GM18858 (cell line): ENCODE measurements around the gene WBP1.
"Not testable (repeated sequence)": the region's sequence is repeated elsewhere in the genome, so short reads cannot be mapped to it uniquely, and the experiment has no call there.

Source experiments
- ATAC-seq: cut with Tn5 transposase; IDR thresholded peaks from one replicate; pipeline ENCODE4 v1.9.1; 2021; ENCODE audit not compliant: unreplicated experiment

The WBP1 gene

DNA sequence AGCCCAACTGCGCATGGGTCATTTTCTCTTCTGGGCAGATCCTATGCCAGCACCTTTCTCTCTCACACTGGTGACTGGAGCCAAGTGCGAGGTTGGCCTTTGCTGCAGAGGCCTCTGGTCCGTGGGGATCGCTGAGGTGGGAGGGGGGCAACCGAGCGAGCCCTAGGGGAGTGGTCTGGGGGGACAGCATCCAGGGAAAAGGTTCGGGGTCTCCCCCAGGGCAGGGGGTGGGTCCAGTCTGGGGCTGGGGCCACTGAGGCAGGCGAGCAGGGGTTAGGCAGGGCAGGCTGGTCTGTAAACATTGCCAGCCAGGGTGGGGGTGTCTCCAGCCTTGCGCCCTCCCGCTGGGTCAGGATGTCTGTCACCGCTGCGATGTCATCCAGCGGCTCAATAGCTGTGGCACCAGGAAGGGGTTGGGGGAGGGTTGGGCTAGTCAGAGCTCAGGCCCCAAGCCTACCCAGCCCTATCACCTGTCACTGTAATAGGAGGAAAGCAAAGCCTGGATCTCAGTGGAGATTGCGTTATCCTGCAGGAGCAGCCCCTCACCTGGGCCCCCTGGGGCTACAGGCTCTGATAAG is 32.0 kb upstream of the WBP1 start:
- no peak for ATAC-seq

DNA sequence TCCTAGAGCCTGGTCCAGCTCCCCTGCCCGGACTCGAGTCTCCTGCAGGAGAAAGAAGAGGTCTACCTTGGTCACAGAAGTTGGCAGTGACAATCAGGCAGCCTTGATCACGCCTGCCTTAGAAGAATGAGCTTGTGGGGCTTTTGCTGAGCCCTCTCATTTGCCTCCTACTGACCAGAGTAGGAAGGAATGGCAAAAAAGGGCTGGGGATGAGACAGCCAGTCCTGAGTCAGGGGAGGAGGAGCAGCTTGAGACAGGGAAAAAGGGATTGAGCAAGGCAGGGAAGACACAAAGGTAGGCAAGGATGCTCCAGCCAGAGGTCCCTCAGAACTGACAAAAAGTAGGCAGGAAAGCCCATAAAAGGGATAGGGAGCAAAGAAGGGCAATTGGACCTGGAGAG is 30.7 kb upstream of the WBP1 start:
- no peak for ATAC-seq

DNA sequence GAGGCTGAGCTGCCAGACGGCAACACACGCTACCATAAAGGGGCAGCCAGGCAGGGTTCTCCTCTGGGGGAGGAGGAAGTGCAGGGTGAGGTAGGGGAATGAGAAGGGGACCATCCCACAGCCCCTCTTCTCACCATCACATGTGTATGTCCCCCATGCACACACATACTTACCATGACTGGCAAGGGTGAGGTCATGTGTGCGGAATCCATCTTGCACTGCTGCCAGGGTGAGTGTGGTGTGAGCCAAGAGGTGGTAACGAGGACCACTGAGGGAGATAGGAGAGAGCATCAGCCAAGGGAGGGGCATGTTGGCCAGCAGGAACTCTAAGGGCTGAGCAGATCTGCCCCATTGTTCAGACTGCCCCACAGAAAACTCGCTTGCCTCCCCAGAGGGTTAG is 29.6 kb upstream of the WBP1 start:
- ATAC-seq: no peak

DNA sequence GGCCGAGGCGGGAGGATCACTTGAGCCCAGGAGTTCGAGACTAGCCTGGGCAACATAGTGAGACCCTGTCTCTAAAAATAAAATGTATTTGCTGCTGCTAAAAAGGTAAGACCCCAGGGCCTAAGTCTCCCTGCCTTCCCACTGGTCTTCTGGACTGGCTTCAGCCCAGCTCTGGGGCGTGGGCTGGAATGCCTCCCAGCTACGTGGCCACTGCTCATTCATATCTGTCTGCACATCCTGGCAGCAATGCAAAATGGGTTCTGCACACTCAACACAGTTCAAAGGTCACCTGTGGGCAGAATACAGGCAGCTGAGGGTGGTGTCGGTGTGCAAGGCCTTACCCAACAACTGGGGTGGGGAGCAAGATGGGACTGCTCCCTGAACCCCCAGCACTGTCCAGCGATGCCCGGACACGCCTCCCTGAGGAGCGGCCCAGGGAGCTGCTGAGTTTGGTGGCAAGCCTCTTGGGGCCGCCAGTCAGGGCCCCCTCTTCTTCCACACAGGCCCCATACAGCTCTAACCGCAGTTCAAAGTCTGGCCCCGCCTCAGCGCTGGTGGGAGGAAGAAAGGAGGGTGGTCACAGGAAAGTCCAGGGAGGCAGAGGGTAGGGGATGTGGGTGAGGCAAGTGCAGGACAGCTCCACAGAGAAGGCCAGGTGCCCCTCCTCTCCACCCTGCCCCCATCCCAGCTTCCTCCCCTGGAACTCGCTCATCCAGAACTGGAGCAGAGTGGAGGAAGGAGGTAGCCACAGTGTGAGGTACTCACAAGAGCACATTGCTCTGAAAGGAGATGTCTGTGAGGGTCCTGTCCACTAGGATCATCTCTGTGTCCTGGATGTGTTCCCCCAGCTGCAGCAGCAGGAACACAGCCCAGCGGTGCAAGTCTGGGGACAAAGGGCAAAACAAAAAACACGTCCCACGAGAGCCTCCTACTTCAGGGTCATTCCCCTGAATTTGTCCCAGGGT is 28.5 kb upstream of the WBP1 start:
- no peak for ATAC-seq

DNA sequence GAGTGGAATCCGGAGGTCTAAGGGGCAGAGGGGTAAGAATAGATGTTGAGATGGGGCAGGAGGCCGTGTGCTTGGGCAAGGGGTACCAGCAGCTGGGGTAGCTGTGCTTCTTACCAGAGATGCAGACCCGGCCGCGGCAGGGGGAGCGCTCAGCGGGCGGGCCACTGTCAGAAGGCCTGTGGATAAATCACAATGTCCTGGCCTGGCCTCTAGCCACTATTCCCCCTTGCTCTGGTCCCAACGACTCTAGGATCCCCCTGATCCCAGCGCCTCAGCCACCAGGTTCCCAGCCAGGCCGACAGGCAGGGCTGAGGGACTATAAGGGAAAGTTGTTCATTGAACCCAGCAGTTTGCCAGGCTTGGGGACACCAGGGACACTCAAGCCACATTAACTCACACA is 27.7 kb upstream of the WBP1 start:
- no peak for ATAC-seq

DNA sequence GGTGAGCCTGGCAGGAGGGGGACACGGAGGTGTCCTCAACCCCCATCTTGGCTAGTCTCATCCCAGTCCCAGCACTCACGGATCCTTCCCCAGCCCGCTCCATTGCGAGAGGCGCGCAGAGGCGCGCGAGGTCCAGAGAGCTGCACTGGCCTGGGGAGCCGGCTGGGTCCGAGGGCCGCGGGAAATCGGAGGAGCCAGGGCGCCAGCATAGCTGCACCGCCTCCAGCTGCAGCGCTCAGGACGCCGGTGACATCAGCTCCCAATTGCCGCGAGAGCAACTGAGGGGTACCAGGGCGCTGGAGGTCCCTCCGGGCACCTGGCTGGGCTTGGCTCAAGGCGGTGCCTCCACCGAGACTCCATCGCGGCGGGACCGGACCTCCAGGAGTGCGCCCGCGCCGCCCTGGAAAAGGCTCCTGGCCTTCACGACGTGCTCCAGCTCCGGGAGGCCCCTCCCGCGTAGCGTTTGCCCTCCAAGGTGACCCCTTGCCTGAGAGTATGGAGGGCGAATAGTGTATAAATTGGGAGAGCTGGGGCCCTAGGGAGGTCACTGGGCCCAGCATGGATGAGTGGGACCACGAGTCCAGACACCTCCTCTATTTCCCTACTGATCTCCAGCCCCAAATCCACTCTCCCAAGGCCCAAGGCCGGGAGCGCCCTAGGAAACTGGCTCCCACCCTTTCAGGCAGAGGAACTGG is 22.0 kb upstream of the WBP1 start:
- no peak for ATAC-seq

DNA sequence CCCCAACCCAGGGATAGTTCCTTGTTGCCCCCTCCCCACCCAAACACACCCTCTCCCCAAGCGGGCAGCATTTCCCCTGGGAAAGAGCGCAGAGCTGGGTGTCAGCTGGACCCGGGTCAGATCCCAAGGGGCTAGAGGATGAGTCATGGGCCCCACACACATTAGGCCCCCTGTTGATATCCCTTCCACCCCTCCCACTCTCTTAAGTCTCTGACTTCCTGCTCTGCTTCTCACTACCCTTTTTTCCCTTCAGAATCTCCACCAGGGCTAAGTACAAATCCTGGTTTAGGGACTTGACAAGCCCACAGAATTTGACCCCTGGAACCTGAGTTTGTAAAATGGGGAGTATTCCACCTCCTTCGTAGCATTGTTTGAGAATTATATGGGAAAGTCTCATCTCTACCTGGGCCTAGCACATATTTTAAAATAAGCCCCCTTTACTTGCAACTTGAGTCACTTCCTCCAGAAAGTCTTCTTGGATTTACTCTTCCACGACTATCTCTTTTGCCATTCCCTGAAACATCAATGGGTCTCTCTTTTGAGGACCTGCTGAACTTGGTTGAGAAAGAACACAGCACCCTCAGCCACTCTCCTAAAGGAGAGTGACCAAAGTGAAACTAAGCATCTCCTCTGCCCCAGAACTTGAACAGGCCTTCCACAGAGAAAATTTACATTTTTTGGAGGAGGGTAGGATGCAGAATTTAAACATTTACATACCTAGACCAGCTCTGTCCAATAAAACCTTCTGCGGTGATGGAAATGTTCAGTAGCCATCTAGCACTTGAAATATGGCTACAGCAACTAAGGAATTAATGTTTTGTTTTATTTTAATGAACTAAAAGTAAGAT is 21.2 kb upstream of the WBP1 start:
- ATAC-seq: no peak

DNA sequence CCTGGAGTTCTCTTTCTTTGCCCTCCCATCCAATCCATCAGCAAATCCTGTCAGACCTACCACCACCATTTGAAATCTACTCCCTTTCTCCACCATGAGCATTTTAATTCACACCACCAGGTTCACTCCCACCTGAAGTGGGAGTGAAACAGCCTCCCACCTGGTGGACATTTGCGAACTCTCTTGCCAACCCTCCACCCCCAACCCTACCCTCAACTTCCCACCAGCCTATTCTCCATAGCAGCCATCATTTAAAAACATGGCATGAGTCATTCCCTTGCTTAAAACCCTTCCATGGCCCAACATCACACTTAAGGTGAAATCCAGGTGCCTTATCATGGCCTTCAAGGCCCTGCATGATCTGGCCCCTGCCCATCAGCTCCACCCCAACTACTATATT is 20.0 kb upstream of the WBP1 start:
- no peak for ATAC-seq

DNA sequence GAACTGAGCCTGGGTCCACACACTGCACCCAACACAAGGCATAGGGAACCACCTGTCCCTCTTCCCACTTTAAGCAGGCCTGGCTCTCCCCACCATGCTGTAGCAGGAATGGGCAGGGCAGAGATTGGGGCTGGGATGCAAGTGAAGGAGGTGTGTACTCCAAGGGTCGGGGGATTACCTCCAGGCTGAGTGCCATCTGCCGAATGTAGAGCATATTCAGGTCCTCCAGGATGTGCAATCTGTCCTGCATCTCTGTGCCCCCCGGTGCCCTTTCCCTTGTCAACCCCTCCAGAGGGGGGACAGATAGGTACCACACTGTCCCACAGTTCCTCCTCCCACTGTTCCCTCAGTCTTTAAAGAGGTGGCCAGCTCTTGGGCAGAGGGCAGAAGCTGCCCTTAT is 18.9 kb upstream of the WBP1 start:
- ATAC-seq: no peak

DNA sequence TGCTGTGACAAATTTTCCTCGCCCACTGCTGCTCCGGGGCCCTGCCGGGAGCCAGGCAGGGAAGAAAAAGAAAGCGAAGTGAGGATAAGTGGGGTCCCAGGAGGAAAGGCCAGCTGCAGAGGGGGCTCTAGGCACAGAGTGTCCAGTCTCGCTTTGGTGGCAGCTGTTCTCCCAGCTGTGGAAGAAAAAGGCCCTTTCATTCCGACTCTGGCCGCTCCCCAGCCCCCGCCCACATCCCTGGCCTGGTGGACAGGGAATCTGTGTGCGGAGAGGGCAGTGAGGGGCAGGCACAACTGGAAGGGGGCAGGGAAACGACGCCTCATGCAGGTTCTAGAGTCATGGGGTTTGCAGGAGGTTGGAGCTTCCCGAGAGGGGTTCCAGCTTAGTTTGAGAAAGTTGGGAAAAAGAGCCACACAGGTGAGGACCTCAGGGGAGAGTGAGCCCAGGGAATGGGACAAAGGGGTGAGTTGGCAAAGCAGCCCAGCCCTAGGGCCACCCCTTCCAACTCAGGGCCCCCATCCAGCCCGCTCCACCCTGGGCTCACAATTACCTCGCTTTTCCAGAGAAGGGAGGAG is 18.3 kb upstream of the WBP1 start:
- no peak for ATAC-seq

DNA sequence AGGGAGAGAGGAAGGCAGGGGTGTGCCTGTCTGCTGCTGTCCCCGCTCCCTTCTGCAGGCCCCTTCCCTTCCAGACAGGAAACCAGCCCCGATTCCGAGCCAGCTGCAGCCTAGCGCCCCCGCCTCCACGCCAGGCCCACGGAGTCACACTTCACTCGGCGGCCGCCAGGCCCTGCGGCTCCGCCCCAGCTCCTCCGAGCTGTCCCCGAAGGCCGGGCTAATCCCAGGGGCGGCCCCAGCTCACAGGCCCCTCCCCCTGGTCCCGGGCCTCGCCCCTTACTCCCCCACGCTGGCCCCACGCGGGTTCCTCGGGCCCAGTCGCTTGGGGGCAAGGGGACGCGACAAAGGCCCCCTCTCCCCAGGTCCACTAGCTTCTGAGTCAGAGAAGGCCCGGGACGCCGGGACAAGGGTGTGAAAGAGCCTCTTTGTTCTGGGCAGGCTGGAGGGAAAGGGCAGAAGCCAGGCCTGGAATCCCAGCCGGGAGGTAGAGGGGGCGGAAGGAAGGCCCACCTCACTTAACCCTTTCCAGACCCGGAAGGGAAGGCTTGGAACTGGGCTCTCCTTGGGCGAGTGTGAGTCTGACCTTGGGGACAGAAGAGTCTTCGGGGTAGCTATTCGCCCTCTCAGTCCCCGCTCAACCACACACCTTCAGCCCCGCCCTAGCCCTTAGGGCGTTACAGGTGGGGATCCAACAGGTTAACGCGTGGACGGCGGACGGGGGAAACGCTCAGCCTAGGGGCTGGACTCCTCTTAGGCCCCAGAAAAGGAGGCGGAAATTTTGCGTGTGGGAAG is 17.7 kb upstream of the WBP1 start:
- peak; percentile 87 for ATAC-seq

DNA sequence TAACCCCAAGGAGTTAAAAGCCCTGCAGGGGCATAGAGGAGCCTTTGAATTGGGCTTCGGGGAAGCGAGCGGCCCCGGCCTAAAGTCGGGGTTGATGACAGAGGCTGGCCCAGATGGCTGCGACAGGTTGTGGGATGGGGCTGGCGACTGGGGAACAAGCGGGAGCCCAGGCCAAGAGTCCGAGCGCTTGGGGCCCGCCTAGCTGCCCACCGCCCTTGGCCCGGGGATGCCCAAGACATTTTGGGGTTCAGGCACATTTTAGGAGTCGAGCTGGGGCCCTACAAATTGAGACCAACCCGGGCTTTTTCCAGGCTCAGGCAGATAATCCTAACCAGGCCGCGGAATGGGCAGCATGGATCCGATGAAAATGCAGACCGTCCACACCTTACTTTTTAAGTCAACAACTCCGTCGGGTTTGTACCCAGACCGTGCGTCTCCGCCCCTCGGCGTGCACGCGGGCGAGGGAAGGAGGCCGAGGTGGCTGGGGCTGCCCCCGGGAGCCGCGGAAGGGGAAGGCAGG is 17.0 kb upstream of the WBP1 start:
- no peak for ATAC-seq

DNA sequence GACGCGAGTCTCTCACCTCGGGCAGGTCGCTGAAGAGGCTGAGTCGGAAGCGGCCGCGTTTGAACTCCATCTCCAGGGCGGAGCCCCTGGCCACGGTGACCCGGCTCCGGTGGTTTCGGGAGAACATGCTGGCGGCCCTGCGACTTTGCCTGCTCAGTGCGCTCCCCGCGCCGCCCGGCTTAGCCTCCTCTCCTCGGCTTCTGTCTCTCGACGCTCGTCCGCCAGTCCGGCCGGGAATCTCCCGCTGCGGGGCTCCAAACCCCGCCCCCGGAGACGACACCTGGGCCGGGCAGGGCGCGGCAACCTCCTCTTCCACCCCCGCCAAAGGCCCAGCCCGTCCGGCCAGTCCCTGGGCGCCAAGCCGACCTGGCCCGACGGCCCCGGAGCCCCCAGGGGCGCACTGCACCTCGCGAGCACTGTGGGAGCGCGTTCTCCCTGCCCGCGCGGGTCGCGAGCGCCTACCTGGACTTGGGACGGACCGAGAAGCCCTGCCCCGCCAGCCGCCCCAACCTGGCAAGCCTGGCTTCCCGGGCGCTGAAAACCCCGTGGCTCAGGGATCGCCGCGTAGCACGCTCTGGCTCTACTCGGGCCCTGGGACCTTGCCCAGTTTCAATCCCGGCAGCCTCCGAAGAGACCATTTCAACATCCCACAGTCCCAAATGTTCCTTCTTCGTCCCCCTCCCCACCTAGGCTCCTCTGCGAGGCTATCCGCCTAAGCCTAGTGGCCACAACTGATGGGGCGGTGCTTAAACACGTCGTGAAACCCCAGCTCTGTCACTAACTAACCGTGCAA is 16.4 kb upstream of the WBP1 start, which contains the start of gene RTKN:
TSS of gene RTKN (minus strand) at position 248 of the 793 bp plus-strand sequence. CDS start at position 127, 121 bp downstream.
- no peak for ATAC-seq

DNA sequence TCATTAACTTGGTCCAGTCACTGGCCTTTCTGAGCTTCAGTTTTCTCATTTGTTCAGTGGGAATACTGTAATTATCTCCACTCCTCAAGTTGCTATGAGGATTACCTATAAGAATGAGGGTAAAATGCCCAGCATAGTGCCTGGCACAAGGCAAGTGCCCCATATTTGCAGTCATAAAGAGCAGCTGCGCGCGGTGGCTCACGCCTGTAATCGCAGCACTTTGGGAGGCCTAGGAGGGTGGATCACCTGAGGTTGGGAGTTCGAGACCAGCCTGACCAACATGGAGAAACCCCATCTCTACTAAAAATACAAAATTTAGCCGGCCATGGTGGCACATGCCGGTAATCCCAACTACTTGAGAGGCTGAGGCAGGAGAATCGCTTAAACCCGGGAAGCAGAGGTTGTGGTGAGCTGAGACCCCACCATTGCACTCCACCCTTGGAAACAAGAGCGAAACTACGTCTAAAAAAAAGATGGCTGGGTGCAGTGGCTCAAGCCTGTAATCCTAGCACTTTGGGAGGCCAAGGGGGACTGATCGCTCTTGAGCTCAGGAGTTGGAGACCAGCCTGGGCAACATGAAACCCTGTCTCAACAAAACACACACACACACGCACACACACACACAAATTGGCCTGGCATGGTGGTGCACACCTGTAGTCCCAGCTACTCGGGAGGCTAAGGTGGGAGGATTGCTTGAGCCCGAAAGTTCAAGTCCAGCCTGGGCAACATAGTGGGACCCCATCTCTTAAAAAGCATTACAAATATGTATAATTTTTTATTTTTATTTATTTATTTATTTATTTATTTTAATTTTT is 15.5 kb upstream of the WBP1 start:
- ATAC-seq: not testable (repeated sequence)

DNA sequence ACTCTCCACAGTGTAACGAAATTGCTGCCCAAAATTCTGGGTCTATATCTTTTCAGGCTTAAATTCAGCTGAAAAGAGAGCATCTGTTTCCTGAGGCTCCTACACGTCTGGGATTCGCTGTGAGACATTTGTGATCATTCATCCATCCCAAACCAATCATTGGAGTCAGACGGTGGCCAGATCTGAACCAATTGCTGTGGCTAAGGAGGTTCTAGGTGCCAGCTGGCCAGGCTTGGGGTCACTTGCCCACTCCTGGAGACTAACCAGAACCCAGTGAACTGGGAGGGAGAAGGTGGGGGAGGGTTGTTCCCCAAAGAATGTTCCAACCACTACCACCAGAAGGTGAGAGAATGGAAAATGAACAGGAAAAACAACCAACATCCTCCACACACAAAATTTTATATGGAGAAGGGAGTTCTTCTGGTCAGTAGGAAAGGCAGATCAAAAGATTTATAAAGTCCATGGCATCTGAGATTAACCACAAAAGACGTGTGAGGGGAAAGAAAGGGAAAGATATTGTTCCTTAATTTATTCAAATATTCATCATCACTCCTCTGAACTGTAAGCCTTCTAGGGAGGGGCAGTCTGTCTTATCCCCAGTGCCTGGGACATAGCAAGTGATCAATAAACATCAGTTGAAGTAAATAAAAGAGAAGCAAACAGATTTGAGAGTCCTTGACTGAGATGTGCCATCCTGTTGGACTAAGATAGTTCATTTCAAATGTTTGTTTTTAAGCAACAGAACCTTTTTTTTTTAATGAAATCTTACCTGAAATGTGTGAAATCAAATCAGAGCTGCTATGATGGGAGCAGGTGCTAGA is 13.5 kb upstream of the WBP1 start:
- no peak for ATAC-seq

DNA sequence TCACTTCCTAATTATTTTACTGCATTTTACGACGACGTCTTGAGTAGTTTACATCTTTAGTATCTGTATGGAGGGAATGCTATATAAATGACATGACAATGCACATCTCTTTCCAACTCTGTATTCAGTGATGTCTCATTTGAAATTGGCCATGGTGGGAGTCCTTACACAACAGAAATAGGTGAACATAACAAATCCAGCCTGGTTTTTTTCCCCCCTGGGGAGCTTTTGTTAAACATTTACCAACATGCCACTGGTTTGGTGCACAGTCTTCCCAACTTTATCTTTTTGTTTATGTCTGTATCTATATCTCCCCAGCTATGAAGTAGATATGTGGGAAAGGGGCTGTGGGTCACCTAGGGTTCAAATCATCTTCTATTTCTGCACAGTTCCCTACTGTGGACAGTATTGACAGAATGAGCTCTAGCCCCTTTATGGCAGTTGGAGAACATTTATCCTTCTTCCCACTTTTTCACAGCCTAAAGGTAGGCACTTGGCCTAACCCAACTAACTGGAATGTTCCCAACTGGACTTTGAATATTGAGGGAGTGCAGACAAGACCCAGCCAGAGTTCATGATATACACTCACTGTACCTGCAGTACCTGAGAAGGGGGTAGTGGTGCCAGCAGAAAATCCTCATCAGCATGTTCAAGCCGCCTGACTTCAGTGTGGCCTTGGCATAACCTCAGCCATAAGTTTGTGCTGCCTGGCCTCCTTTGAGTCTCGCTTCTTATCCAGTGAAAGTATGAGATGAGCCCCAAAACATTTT is 10.8 kb upstream of the WBP1 start:
- ATAC-seq: no peak
